HEK293 (cell line): ENCODE measurements around the gene KCNJ9.
A peak's percentile ranks its signal among the peaks of the same experiment; 100 is the strongest.

Experiments used
- BCL11A ChIP-seq: fragments of 450-650 bp; formaldehyde crosslinking; IDR thresholded peaks from 2 replicates; pipeline ENCODE4 v1.5.1; 2016; ENCODE audit warnings: low read depth, missing biosample characterization, missing genetic modification characterization
- GLIS2 ChIP-seq: fragments of 450-650 bp; formaldehyde crosslinking; IDR thresholded peaks from 2 replicates; pipeline ENCODE4 v1.5.1; 2016; ENCODE audit warnings: missing biosample characterization, missing genetic modification characterization
- HOXC10 ChIP-seq: sonication (generic); formaldehyde crosslinking; IDR thresholded peaks from 2 replicates; pipeline ENCODE4 v1.8.1; 2023; ENCODE audit warnings: mild to moderate bottlenecking, missing genetic modification reagents
- KLF7 ChIP-seq: fragments of 450-650 bp; formaldehyde crosslinking; IDR thresholded peaks from 2 replicates; pipeline ENCODE4 v1.5.1; 2016; ENCODE audit warnings: missing biosample characterization, missing genetic modification characterization, borderline replicate concordance
- MZF1 ChIP-seq: fragments of 450-650 bp; formaldehyde crosslinking; IDR thresholded peaks from 2 replicates; pipeline ENCODE4 v1.5.1; 2017; ENCODE audit warnings: missing biosample characterization, missing genetic modification characterization, borderline replicate concordance
- OVOL3 ChIP-seq: fragments of 450-650 bp; formaldehyde crosslinking; IDR thresholded peaks from 2 replicates; pipeline ENCODE4 v1.5.1; 2016; ENCODE audit warnings: missing biosample characterization, missing genetic modification characterization
- SCRT2 ChIP-seq: fragments of 450-650 bp; formaldehyde crosslinking; IDR thresholded peaks from 2 replicates; pipeline ENCODE4 v1.5.1; 2016; ENCODE audit warnings: missing biosample characterization, missing genetic modification characterization
- ZBTB1 ChIP-seq: fragments of 450-650 bp; formaldehyde crosslinking; IDR thresholded peaks from 2 replicates; pipeline ENCODE4 v1.5.1; 2016; ENCODE audit warnings: missing biosample characterization, missing genetic modification characterization
- ZFP41 ChIP-seq: fragments of 450-650 bp; formaldehyde crosslinking; IDR thresholded peaks from 2 replicates; pipeline ENCODE4 v1.5.1; 2016; ENCODE audit warnings: missing biosample characterization, missing genetic modification characterization, borderline replicate concordance
- ZNF10 ChIP-seq: fragments of 450-650 bp; formaldehyde crosslinking; IDR thresholded peaks from 2 replicates; pipeline ENCODE4 v1.5.1; 2017; ENCODE audit warnings: missing biosample characterization, missing genetic modification characterization
- ZNF132 ChIP-seq: fragments of 450-650 bp; formaldehyde crosslinking; IDR thresholded peaks from 2 replicates; pipeline ENCODE4 v1.5.1; 2017; ENCODE audit warnings: missing biosample characterization, missing genetic modification characterization, borderline replicate concordance
- ZNF16 ChIP-seq: fragments of 450-650 bp; formaldehyde crosslinking; IDR thresholded peaks from 2 replicates; pipeline ENCODE4 v1.5.1; 2016; ENCODE audit warnings: low read depth, missing biosample characterization, missing genetic modification characterization
- ZNF175 ChIP-seq: fragments of 450-650 bp; formaldehyde crosslinking; IDR thresholded peaks from 2 replicates; pipeline ENCODE4 v1.5.1; 2016; ENCODE audit warnings: missing biosample characterization, missing genetic modification characterization
- ZNF223 ChIP-seq: fragments of 450-650 bp; formaldehyde crosslinking; IDR thresholded peaks from 2 replicates; pipeline ENCODE4 v1.5.1; 2016; ENCODE audit warnings: missing biosample characterization, missing genetic modification characterization
- ZNF266 ChIP-seq: fragments of 450-650 bp; formaldehyde crosslinking; IDR thresholded peaks from 2 replicates; pipeline ENCODE4 v1.5.1; 2016; ENCODE audit warnings: missing biosample characterization, missing genetic modification characterization, low read depth
- ZNF354C ChIP-seq: fragments of 450-650 bp; formaldehyde crosslinking; IDR thresholded peaks from 2 replicates; pipeline ENCODE4 v1.5.1; 2016; ENCODE audit warnings: missing biosample characterization, missing genetic modification characterization, low read depth, borderline replicate concordance
- ZNF514 ChIP-seq: fragments of 450-650 bp; formaldehyde crosslinking; IDR thresholded peaks from 2 replicates; pipeline ENCODE4 v1.5.1; 2016; ENCODE audit warnings: missing biosample characterization, missing genetic modification characterization
- ZNF530 ChIP-seq: fragments of 450-650 bp; formaldehyde crosslinking; IDR thresholded peaks from 2 replicates; pipeline ENCODE4 v1.5.1; 2016; ENCODE audit warnings: low read depth, missing biosample characterization, missing genetic modification characterization
- ZNF561 ChIP-seq: fragments of 450-650 bp; IDR thresholded peaks from 2 replicates; pipeline ENCODE4 v1.5.1; 2018; ENCODE audit warnings: missing biosample characterization, missing genetic modification characterization, borderline replicate concordance
- ZNF571 ChIP-seq: fragments of 450-650 bp; formaldehyde crosslinking; IDR thresholded peaks from 2 replicates; pipeline ENCODE4 v1.5.0; 2017; ENCODE audit warnings: missing biosample characterization, missing genetic modification characterization
- ZNF664 ChIP-seq: fragments of 450-650 bp; formaldehyde crosslinking; IDR thresholded peaks from 2 replicates; pipeline ENCODE4 v1.5.1; 2016; ENCODE audit warnings: missing biosample characterization, missing genetic modification characterization
- ZNF830 ChIP-seq: fragments of 450-650 bp; IDR thresholded peaks from 2 replicates; pipeline ENCODE4 v1.5.0; 2018; ENCODE audit warnings: missing biosample characterization, missing genetic modification characterization, low read depth, mild to moderate bottlenecking, moderate library complexity
- TF ChIP-seq, protein P1 (sequence below): fragments of 450-650 bp; formaldehyde crosslinking; conservative IDR thresholded peaks from 2 replicates; pipeline ENCODE4 v1.5.1; 2016; ENCODE audit warnings: low read depth, missing biosample characterization, missing genetic modification characterization
- TF ChIP-seq, protein P2 (sequence below): fragments of 450-650 bp; formaldehyde crosslinking; IDR thresholded peaks from 2 replicates; pipeline ENCODE4 v1.5.1; 2016; ENCODE audit warnings: missing biosample characterization, missing genetic modification characterization
- TF ChIP-seq, protein P3 (sequence below): fragments of 450-650 bp; formaldehyde crosslinking; IDR thresholded peaks from 2 replicates; pipeline ENCODE4 v1.5.1; 2016; ENCODE audit warnings: missing biosample characterization, missing genetic modification characterization
- TF ChIP-seq, protein P4 (sequence below): fragments of 450-650 bp; formaldehyde crosslinking; IDR thresholded peaks from 2 replicates; pipeline ENCODE4 v1.5.1; 2016; ENCODE audit warnings: missing biosample characterization, missing genetic modification characterization
- TF ChIP-seq, protein P5 (sequence below): fragments of 450-650 bp; formaldehyde crosslinking; IDR thresholded peaks from 2 replicates; pipeline ENCODE4 v1.5.1; 2016; ENCODE audit warnings: missing biosample characterization, missing genetic modification characterization
- TF ChIP-seq, protein P6 (sequence below): fragments of 450-650 bp; formaldehyde crosslinking; IDR thresholded peaks from 2 replicates; pipeline ENCODE4; 2016; ENCODE audit warnings: missing biosample characterization, missing genetic modification characterization

Gene KCNJ9

DNA sequence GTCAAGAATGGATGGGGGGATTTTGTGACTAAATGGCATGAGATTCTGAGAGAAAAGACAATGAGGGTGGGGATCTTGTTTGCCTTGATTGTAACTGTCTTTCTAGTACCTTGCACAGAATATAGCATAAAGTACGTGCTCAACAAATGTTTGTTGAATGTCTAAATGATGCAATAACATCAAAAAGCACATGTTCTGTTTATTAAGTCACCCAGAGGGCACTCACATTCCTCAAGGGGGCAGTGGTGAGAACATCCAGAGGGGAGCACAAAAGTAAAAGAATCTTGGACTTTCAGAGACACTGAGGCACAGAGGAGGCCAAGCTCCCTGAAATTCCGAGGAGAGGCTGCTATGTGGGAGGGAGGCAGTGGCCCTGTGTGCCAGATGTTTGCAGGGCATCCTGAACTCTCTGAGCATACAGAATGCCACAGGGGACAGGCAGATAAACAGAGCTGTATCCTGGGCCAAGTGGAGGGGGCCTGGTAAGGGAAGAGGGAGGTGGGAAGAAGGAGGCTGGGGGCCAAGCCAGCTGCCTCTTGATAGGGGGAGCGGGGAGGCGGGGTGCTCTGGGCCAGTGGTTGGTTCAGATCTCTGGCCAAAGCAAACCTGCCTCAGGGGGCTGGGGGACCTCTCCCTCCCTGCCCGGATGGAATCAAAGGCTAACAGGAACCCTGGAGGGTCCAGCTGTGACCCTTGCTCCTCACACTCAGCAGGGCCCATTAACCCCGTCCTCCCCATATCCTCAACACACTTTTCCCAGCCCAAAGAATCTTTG lies 27.7 kb downstream of the KCNJ9 start (continued):
- no peak for TF ChIP-seq ZNF10 (tag by site-specific recombination)
- TF ChIP-seq ZNF830 (tag by site-specific recombination) = no peak
- TF ChIP-seq, protein P1, sequence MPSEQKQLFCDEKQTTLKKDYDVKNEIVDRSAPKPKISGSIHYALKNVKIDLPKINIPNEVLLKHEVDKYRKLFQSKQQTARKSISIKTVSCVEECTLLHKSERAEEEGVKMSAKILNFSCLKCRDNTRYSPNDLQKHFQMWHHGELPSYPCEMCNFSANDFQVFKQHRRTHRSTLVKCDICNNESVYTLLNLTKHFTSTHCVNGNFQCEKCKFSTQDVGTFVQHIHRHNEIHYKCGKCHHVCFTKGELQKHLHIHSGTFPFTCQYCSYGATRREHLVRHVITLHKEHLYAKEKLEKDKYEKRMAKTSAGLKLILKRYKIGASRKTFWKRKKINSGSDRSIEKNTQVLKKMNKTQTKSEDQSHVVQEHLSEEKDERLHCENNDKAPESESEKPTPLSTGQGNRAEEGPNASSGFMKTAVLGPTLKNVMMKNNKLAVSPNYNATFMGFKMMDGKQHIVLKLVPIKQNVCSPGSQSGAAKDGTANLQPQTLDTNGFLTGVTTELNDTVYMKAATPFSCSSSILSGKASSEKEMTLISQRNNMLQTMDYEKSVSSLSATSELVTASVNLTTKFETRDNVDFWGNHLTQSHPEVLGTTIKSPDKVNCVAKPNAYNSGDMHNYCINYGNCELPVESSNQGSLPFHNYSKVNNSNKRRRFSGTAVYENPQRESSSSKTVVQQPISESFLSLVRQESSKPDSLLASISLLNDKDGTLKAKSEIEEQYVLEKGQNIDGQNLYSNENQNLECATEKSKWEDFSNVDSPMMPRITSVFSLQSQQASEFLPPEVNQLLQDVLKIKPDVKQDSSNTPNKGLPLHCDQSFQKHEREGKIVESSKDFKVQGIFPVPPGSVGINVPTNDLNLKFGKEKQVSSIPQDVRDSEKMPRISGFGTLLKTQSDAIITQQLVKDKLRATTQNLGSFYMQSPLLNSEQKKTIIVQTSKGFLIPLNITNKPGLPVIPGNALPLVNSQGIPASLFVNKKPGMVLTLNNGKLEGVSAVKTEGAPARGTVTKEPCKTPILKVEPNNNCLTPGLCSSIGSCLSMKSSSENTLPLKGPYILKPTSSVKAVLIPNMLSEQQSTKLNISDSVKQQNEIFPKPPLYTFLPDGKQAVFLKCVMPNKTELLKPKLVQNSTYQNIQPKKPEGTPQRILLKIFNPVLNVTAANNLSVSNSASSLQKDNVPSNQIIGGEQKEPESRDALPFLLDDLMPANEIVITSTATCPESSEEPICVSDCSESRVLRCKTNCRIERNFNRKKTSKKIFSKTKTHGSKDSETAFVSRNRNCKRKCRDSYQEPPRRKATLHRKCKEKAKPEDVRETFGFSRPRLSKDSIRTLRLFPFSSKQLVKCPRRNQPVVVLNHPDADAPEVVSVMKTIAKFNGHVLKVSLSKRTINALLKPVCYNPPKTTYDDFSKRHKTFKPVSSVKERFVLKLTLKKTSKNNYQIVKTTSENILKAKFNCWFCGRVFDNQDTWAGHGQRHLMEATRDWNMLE (tag by site-specific recombination) = 0 out of 2 replicates have a peak, but pooled peaks have one; percentile 23
- TF ChIP-seq ZNF571 (tag by site-specific recombination) = no peak
- TF ChIP-seq ZNF132 = no peak
- peak; percentile 96 for TF ChIP-seq ZNF664
- no peak for TF ChIP-seq ZNF266
- TF ChIP-seq ZNF16 (tag by site-specific recombination) = no peak
- no peak for TF ChIP-seq KLF7 (tag by site-specific recombination)
- TF ChIP-seq, protein P2, sequence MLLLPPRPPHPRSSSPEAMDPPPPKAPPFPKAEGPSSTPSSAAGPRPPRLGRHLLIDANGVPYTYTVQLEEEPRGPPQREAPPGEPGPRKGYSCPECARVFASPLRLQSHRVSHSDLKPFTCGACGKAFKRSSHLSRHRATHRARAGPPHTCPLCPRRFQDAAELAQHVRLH (tag by site-specific recombination) = peak; percentile 53; the same call in 1 of the 2 replicates
- peak; percentile 94 for TF ChIP-seq SCRT2 (tag by site-specific recombination)
- TF ChIP-seq, protein P3, sequence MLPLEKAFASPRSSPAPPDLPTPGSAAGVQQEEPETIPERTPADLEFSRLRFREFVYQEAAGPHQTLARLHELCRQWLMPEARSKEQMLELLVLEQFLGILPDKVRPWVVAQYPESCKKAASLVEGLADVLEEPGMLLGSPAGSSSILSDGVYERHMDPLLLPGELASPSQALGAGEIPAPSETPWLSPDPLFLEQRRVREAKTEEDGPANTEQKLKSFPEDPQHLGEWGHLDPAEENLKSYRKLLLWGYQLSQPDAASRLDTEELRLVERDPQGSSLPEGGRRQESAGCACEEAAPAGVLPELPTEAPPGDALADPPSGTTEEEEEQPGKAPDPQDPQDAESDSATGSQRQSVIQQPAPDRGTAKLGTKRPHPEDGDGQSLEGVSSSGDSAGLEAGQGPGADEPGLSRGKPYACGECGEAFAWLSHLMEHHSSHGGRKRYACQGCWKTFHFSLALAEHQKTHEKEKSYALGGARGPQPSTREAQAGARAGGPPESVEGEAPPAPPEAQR (tag by site-specific recombination) = no peak
- TF ChIP-seq, protein P4, sequence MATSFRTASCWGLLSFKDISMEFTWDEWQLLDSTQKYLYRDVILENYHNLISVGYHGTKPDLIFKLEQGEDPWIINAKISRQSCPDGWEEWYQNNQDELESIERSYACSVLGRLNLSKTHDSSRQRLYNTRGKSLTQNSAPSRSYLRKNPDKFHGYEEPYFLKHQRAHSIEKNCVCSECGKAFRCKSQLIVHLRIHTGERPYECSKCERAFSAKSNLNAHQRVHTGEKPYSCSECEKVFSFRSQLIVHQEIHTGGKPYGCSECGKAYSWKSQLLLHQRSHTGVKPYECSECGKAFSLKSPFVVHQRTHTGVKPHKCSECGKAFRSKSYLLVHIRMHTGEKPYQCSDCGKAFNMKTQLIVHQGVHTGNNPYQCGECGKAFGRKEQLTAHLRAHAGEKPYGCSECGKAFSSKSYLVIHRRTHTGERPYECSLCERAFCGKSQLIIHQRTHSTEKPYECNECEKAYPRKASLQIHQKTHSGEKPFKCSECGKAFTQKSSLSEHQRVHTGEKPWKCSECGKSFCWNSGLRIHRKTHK (tag by site-specific recombination) = no peak
- TF ChIP-seq HOXC10 (CRISPR knock-in tag) = no peak
- no peak for TF ChIP-seq OVOL3 (tag by site-specific recombination)
- no peak for TF ChIP-seq ZNF561 (tag by site-specific recombination)
- no peak for TF ChIP-seq ZNF175 (tag by site-specific recombination)
- TF ChIP-seq ZBTB1 (tag by site-specific recombination) = no peak
- TF ChIP-seq, protein P5, sequence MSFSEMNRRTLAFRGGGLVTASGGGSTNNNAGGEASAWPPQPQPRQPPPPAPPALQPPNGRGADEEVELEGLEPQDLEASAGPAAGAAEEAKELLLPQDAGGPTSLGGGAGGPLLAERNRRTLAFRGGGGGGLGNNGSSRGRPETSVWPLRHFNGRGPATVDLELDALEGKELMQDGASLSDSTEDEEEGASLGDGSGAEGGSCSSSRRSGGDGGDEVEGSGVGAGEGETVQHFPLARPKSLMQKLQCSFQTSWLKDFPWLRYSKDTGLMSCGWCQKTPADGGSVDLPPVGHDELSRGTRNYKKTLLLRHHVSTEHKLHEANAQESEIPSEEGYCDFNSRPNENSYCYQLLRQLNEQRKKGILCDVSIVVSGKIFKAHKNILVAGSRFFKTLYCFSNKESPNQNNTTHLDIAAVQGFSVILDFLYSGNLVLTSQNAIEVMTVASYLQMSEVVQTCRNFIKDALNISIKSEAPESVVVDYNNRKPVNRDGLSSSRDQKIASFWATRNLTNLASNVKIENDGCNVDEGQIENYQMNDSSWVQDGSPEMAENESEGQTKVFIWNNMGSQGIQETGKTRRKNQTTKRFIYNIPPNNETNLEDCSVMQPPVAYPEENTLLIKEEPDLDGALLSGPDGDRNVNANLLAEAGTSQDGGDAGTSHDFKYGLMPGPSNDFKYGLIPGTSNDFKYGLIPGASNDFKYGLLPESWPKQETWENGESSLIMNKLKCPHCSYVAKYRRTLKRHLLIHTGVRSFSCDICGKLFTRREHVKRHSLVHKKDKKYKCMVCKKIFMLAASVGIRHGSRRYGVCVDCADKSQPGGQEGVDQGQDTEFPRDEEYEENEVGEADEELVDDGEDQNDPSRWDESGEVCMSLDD (tag by site-specific recombination) = no peak
- TF ChIP-seq MZF1 = peak; percentile 50; the same call in 1 of the 2 replicates
- TF ChIP-seq, protein P6, sequence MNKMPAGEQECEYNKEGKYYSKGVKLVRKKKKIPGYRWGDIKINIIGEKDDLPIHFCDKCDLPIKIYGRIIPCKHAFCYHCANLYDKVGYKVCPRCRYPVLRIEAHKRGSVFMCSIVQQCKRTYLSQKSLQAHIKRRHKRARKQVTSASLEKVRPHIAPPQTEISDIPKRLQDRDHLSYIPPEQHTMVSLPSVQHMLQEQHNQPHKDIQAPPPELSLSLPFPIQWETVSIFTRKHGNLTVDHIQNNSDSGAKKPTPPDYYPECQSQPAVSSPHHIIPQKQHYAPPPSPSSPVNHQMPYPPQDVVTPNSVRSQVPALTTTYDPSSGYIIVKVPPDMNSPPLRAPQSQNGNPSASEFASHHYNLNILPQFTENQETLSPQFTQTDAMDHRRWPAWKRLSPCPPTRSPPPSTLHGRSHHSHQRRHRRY (tag by site-specific recombination) = no peak
- TF ChIP-seq GLIS2 (tag by site-specific recombination) = no peak
- TF ChIP-seq ZNF514 (tag by site-specific recombination) = no peak
- no peak for TF ChIP-seq ZNF530 (tag by site-specific recombination)
- TF ChIP-seq BCL11A (tag by site-specific recombination) = no peak
- no peak for TF ChIP-seq ZFP41 (tag by site-specific recombination)
- no peak for TF ChIP-seq ZNF223
- no peak for TF ChIP-seq ZNF354C (tag by site-specific recombination)
